HG03060 (cell line): ENCODE data around the gene CLEC18C.
"Not testable (repeated sequence)": the region's sequence is repeated elsewhere in the genome, so short reads cannot be mapped to it uniquely, and the experiment has no call there.

Source experiments
- ATAC-seq: cut with Tn5 transposase; IDR thresholded peaks from one replicate; pipeline ENCODE4 v1.9.1; 2021; ENCODE audit warnings: low read depth, moderate number of reproducible peaks; ENCODE audit not compliant: unreplicated experiment

Gene CLEC18C

DNA sequence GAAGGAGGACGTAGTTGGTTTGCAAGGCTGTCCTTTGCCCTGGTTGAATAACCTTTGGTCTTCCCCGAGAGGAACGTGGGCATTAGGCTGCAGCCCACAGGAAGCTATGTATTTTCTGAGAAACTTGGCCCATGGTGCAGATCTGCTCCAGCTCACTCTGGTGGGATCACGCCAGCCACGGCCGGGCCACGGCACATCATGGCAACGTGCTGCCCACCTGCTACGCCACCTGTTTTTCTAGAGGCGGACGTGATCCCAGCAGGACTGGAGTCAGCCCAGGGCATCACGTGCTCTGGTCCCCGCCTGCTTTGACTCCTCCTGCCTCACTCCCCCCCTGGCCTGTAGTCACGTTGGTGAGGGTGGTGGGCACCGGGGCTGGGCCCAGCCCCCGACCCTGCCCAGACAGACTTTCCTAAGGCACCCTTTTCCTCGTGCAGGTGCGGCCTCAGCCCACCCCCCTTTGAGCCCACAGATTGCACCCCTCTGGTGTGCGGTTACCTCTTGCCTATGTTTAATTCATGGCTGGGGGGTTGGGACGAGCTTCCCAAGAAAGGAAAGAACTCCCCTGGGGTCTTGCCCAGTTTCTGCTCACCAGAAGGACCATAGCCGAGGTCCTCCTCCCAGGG is at the start of gene CLEC18C:
Gene CLEC18C (plus strand): TSS at position 576 of the 626 bp plus-strand sequence. CDS start 492 bp downstream, outside the sequence.
- ATAC-seq: not testable (repeated sequence)

DNA sequence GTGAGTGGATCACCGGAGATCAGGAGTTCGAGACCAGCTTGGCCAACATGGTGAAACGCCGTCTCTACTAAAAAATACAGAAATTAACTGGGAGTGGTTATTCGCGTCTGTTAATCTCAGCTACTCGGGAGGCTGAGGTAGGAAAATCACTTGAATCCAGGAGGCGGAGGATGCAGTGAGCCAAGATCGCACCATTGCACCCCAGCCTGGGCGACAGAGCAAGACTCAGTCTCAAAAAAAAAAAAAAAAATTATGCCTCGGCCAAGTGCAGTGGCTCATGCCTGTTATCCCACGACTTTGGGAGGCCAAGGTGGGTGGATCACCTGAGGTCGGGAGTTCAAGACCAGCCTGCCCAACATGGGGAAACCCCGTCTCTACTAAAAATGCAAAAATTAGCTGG is 49.8 kb upstream of the CLEC18C start:
- ATAC-seq: not testable (repeated sequence)

DNA sequence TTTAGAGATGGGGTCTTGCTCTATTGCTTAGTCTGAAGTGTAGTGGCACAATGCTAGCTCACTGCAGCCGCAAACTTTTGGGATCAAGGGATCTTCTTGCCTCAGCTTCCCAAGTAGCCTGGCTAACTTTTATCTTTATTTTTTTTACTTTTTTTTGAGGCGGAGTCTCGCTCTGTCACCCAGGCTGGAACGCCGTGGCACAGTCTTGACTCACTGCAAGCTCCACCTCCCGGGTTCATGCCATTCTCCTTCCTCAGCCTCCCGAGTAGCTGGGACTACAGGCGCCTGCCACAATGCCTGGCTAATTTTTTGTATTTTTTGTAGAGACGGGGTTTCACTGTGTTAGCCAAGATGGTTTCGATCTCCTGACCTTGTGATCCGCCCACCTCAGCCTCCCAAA is 47.4 kb upstream of the CLEC18C start:
- ATAC-seq: not testable (repeated sequence)

DNA sequence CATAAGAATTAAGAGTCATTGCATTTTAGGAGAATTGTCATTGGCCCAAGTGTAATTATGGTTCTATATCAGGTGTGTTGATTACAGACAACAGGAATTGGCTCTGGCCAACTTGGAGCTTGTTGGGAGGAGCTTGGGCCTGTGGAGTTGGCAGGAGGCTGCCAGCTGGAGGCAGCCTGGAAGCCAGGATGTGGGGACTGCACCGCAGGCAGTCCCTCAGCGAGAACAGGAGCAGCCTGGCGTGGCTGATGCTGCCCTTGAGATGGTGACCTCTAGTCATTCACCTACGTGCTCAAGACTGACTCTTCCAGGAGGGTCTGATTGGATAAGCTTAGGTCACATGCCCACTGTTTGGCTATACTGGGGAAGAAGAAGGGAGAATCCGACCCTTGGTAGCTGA is 45.9 kb upstream of the CLEC18C start:
- not testable (repeated sequence) for ATAC-seq

DNA sequence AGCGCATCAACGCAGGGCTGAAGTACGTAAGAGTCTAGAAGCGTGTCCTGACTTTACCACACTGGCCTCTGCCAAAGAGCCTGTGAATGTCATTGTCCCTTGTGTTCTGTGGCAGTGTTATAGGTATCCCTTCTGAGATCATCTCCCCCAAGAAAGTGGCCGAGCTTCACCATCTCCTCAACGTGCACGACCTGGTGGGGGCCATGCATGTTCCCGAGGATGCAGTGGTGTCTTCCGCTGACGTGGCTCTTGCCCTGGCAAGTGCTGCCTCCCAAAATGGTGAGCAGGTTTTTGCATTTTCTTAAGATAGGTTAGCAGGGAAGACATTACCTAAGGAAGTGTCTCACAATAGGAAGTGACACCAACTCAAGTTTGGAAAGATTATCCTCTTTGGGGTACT is 44.7 kb upstream of the CLEC18C start:
- ATAC-seq: not testable (repeated sequence)

DNA sequence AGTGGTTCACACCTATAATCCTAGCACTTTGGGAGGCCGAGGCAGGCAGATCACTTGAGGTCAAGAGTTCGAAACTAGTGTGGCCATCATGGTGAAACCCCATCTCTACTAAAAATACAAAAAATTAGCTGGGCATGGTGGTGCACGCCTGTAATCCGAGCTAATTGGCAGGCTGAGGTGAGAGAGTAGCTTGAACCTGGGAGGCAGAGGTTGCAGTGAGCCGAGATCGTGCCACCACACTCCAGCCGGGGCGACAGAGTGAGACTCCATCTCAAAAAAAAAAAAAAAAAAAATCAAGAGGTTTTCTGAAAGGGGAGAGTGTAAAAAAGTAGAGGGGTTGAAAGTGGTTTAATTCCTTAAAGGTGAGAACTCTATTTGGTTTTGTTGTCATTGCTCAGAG is 37.8 kb upstream of the CLEC18C start:
- ATAC-seq: not testable (repeated sequence)

DNA sequence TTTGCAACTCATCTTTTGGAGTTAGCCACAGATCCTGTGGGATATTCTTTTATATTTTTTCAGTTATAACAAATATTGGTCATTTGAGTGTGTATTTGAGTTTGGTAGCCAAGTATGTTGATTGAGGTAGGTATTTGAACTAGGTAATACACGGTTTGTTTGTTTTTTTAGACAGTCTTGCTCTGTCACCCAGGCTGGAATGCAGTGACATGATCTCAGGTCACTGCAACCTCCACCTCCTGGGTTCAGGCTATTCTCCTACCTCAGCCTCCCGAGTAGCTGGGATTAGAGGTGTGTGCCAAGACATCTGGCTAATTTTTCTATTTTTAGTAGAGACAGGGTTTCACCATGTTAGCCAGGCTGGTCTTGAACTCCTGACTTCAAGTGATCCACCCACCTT is 37.0 kb upstream of the CLEC18C start:
- ATAC-seq: not testable (repeated sequence)

DNA sequence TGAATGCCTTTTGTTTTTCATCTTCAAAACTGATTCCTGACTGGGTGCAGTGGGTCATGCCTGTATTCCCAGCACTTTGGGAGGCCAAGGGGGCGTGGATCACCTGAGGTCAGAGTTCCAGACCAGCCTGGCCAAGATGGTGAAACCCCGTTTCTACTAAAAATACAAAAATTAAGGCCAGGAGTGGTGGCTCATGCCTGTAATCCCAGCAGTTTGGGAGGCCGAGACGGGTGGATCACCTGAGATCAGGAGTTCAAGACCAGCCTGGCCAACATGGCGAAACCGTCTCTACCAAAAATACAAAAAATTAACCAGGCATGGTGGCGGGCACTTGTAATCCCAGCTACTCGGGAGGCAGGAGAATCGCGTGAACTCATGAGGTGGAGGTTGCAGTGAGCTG is 30.8 kb upstream of the CLEC18C start:
- ATAC-seq: not testable (repeated sequence)

DNA sequence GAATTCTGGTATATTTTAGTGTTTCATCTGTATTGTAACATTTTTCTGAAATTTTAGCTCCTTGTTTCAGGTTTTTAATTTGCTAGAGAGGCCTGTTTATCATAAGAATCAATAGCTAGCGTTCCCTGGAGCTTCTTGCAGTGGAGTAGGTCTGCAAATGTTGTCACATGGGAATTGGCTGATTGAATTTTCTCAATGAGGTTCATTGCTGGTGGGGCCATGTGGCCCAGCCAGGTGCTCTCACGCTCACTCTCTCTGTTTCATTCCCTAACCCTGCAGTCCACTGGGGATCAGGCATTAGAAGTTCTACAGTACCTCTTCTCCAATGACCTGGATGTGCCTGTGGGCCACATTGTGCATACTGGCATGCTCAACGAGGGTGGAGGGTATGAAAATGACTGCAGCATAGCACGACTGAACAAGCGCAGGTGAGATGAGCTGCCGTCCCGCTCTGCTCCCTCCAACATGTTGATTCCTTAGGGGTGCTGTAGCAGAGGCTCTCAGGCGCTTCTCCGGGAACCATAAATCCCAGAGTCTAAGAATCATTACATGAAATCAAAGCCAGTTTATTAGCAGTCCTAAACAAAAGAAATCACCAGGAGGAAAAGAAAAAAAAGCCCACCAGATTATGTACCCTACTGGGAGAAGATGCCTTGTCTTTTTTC is 30.2 kb upstream of the CLEC18C start:
- not testable (repeated sequence) for ATAC-seq

DNA sequence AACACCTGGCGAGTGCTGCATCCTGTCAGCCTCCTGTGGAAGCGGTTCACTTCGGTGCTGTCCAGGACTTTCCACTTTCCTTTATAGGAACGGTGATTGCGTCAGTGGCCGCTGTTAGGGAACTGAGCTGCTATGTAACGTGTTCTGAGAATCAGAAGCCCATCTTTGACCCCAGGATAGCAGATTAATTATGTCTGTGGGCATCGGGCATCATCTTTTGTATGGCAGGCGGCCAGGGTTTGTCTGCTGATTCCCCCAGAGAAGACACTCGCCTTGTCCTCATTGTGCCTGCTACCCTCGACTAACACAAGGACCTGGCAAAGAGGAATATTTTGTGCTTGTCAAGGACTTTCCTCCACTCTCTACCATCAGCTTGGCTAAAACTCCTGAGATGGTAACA is 25.7 kb upstream of the CLEC18C start:
- ATAC-seq: not testable (repeated sequence)

DNA sequence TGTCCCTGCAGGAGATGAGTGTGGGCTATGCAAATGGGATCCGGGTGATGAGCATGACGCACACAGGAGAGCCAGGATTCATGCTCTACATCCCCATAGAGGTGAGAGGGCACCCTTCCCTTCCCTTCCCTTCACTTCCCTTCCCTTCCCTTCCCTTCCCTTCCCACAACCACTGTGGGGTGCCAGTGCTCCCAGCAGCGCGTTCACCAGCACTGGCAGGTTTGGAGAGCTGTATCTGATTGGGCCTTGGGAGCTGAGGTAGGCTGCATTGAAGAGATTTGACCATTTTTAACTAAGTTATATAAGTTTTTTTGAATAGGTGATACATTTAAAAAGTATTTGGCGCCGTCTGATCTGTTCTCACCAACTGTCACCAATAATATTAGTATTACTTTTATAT is 25.1 kb upstream of the CLEC18C start:
- ATAC-seq: not testable (repeated sequence)

DNA sequence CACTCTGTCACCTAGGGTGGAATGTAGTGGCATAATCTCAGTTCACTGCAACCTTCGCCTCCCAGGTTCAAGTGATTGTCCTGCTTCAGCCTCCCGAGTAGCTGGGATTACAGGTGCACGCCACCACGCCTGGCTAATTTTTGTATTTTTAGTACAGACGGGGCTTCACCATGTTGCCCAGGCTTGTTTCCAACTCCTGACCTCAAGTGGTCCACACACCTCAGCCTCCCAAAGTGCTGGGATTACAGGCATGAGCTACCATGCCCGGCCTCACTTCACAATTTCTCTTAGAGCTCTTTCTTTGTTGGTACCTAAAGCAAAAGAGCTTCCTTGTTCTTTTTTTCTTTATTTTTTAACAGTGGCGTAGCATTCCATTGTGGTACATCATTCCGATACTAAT is 24.3 kb upstream of the CLEC18C start:
- not testable (repeated sequence) for ATAC-seq

DNA sequence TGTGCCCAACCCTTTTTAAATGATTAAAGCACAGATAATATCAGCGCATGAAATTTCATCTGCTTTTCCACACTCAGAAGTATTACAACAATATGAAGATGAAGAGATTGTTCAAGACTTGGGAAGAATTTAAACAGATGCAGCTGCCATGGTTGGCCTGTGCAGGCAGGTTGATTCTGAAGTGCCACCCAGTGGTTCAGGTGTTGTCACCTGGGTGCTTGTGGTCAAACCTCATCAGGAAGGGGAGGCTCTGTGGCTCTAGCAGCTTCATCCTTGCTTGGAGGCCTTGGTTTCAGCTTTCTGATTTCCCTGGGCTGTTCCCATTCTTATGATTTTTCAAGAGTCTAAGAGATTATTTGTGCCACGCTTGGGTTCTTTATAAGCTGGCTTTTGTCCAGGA is 22.2 kb upstream of the CLEC18C start:
- no peak for ATAC-seq

DNA sequence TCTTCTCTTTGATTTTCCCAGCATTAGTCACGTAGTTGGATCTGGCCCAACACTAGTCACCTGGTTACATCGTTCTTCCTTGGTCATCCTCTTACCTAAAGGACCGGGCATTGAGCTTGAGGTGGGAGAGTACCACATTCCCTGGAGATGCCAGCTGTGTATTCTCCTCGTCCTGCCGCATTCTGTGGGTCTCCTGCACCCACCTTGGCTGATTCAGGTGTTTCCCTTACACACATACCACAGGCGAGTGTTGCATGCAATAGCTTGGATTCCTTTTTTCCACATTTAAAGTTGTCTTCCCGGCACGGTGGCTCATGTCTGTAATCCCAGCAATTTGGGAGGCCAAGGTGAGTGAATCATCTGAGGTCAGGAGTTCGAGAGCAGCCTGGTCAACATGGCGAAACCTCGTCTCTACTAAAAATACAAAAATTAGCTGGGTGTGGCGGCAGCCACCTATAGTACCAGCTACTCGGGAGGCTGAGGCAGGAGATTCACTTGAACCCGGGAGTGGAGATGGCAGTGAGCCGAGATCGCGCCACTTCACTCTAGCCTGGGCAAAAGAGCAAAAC is 21.6 kb upstream of the CLEC18C start:
- ATAC-seq: no peak

DNA sequence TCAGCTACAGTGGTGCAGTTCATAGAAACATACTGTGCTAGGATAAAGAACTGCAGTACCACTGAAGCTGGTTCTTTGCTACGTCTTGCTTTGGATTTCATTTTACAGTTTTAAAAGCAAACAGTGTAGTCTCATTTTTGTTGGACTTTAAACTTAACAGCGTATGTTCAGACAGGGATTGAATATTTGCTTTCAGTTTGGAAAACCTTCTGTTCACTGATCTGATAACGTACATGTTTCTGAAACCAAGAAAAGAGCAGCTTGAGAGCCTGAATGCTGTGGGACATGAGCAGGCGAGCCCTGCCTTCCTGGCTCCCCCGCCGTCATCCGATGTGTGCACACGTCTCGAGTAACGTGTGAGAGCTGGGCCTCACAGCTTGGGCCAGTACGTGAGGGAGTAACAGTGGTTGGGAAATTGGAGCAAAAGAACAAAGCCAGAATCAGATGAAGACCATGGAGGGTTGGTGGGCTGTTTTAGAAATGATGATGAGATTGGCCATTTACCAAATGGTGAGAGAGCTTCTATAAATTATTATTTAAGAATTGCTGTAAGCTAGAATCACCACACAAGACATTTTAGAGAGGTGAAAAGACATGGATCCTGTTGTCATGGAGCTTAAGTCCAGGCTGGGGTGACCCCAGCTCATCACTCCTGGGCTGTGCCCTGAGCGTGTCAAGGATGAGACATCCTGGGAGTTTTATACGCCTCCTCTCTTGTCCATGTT is 20.8 kb upstream of the CLEC18C start:
- no peak for ATAC-seq

DNA sequence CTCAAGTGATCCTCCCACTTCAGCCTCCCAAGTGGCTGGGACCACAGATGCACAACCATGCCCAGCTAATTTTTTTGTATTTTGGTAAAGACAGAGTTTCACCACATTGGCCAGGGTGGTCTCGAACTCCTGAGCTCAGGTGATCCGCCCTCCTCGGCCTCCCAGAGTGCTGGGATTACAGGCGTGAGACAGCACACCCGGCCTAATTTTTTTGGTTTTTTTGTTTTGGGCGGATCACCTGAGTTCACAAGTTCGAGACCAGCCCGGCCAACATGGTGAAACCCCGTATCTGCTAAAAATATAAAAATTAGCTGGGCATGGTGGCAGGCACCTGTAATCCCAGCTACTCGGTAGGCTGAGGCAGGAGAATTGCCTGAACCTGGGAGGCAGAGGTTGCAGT is 18.9 kb upstream of the CLEC18C start:
- not testable (repeated sequence) for ATAC-seq

DNA sequence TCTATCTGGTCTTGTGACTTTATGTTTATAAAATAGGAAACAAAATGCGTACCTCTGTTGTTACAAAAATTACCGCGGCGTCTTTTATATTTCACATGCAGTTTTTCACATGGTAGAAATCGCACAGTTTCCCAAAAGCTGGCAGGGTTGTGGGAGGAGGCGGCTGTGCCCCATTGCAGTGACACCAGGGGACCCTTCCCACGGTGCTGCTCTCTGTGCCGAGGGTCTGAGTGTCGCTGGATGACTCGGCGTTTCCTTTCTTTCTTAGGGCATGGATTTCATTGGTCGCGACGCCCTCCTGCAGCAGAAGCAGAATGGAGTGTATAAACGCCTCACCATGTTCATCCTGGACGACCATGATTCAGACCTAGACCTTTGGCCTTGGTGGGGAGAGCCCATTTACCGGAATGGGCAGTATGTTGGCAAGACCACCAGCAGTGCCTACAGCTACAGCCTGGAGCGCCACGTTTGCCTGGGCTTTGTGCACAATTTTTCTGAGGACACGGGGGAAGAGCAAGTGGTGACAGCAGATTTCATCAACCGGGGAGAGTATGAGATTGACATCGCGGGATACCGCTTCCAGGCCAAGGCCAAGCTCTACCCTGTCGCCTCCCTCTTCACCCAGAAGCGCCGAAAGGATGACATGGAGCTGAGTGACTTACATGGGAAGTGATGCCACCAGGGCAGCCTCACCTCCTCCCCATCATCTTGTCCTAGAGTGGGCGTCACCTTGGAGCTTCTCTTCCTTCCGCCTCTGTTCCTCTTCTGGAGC is 17.2 kb upstream of the CLEC18C start:
- no peak for ATAC-seq

DNA sequence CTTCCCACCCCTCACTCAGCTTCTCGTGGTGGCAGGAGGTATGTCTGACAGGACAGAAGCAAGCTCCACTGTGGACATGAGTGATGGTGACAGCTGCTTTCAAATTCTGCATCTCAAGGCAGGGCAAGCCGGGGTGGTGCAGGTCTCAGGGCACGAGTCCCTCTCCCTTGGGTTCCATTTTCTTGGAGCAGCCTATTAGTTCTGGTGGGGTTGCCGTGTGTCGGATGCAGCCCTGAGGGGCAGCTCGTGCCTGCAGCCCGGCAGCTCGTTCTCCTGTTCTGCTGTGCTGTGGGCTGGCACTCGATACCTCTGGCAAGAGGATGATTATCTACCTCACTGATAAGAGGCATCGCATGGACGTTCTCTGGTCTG is 16.5 kb upstream of the CLEC18C start:
- ATAC-seq: no peak

DNA sequence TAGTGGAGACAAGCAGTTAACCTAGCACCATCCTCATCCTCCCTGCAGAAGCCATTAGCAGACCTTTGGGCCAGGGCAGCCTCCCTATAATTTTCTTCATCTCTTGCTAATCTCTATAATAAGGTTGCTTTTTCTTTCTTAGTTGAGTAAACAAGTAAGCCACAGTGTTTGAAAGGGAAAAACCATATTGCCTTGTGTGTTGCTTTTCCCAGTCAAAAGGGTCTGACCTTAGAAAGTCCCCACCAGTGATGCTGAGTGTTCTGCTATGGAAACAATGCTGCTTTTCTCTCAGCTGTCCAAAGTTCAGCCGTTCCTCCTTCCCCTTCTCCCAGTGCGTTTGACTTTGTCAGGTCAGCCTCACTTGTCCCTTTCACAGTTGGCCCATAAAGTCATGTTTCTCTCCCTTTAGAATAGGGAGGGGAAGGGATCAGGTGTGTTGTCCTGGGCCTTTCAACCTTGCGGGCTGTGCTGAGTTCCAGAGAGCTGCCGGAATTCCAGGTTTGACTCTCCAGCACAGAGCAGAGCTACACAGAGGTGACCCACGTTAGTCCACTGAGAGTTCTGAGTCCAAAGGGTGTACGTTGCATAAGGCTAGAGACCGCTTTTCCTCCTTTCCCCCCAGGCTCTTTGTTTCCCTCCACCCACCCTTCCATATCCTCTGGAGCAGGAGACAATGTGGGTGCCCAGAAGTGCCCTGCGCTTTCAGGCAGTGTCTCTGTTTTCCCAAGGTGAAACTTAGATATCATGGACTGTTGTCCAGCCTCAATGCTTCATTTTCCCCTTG is 15.9 kb upstream of the CLEC18C start:
- ATAC-seq: no peak
